HEK293 (cell line): ENCODE measurements around the gene SMIM29.
A peak's percentile ranks its signal among the peaks of the same experiment; 100 is the strongest.

Experiments
- CTCF ChIA-PET: fragments of 350-600 bp; formaldehyde crosslinking; extraction: SDS; loops from one replicate; lab custom pipeline; 2021; ENCODE audit warnings: antibody characterized with exemption; lab: Yijun Ruan, JAX
- POLR2A ChIA-PET: fragments of 300-600 bp; formaldehyde crosslinking; extraction: SDS; loops from one replicate; lab custom pipeline; 2020; ENCODE audit warnings: antibody characterized with exemption, inconsistent platforms; lab: Yijun Ruan, JAX
- H3K27ac ChIP-seq: fragments of 200-500 bp; sonication (Bioruptor generic); 2 replicates; pipeline ENCODE4 v1.5.1; 2014; ENCODE audit warnings: low read depth, low read length, control low read depth, inconsistent platforms; ENCODE audit errors: extremely low read depth
- H3K36me3 ChIP-seq, 2 experiments: fragments of 200-500 bp in 1 of 2; sonication (Bioruptor generic) in 1 of 2; 1 replicate in 1 of 2; 2 replicates in 1 of 2; pipeline ENCODE4 v1.5.1; 2014 to 2017; ENCODE audit warnings: inconsistent platforms in 2 of 2, low read length in 2 of 2; ENCODE audit not compliant: control insufficient read depth in 2 of 2, insufficient read depth in 1 of 2
- H3K4me1 ChIP-seq: fragments of 200-500 bp; sonication (Bioruptor generic); 2 replicates; pipeline ENCODE4 v1.5.1; 2014; ENCODE audit warnings: mild to moderate bottlenecking, low read length, inconsistent platforms; ENCODE audit not compliant: control insufficient read depth, insufficient read depth
- H3K4me3 ChIP-seq: 2 replicates; pipeline ENCODE4 v1.5.1; 2011; ENCODE audit warnings: low read depth, mild to moderate bottlenecking, control low read depth, low read length, moderate library complexity
- H3K9me3 ChIP-seq: fragments of 200-500 bp; sonication (Bioruptor generic); 2 replicates; pipeline ENCODE4 v1.5.1; 2014; ENCODE audit warnings: low read depth, low read length, inconsistent platforms; ENCODE audit not compliant: control insufficient read depth, insufficient read depth
- GLIS2 ChIP-seq: fragments of 450-650 bp; formaldehyde crosslinking; IDR thresholded peaks from 2 replicates; pipeline ENCODE4 v1.5.1; 2016; ENCODE audit warnings: missing biosample characterization, missing genetic modification characterization
- KLF8 ChIP-seq: fragments of 450-650 bp; formaldehyde crosslinking; IDR thresholded peaks from 2 replicates; pipeline ENCODE4 v1.5.1; 2016; ENCODE audit warnings: missing biosample characterization, missing genetic modification characterization
- MEIS1 ChIP-seq: sonication (generic); formaldehyde crosslinking; IDR thresholded peaks from 2 replicates; pipeline ENCODE4 v1.8.1; 2022; ENCODE audit warnings: missing genetic modification reagents, mild to moderate bottlenecking, borderline replicate concordance
- SP2 ChIP-seq: fragments of 450-650 bp; formaldehyde crosslinking; IDR thresholded peaks from 2 replicates; pipeline ENCODE4 v1.5.1; 2016; ENCODE audit warnings: missing biosample characterization, missing genetic modification characterization
- SP3 ChIP-seq: fragments of 450-650 bp; formaldehyde crosslinking; IDR thresholded peaks from 2 replicates; pipeline ENCODE4 v1.5.1; 2016; ENCODE audit warnings: missing biosample characterization, missing genetic modification characterization
- TRIM28 ChIP-seq: IDR thresholded peaks from 2 replicates; pipeline ENCODE4 v1.6.1; 2011; ENCODE audit warnings: low read length, control low read depth, borderline replicate concordance
- ZBTB1 ChIP-seq: fragments of 450-650 bp; formaldehyde crosslinking; IDR thresholded peaks from 2 replicates; pipeline ENCODE4 v1.5.1; 2016; ENCODE audit warnings: missing biosample characterization, missing genetic modification characterization
- ZBTB44 ChIP-seq: fragments of 450-650 bp; IDR thresholded peaks from 2 replicates; pipeline ENCODE4 v1.5.1; 2018; ENCODE audit warnings: missing biosample characterization, mild to moderate bottlenecking, missing genetic modification characterization
- ZFP69B ChIP-seq: fragments of 450-650 bp; formaldehyde crosslinking; IDR thresholded peaks from 2 replicates; pipeline ENCODE4 v1.5.1; 2016; ENCODE audit warnings: missing biosample characterization, missing genetic modification characterization
- ZNF133 ChIP-seq: fragments of 450-650 bp; formaldehyde crosslinking; IDR thresholded peaks from 2 replicates; pipeline ENCODE4 v1.5.1; 2016; ENCODE audit warnings: missing biosample characterization, missing genetic modification characterization
- ZNF138 ChIP-seq: fragments of 450-650 bp; formaldehyde crosslinking; IDR thresholded peaks from 2 replicates; pipeline ENCODE4 v1.5.1; 2016; ENCODE audit warnings: missing biosample characterization, missing genetic modification characterization, borderline replicate concordance
- ZNF16 ChIP-seq: fragments of 450-650 bp; formaldehyde crosslinking; IDR thresholded peaks from 2 replicates; pipeline ENCODE4 v1.5.1; 2016; ENCODE audit warnings: low read depth, missing biosample characterization, missing genetic modification characterization
- ZNF19 ChIP-seq: fragments of 450-650 bp; formaldehyde crosslinking; IDR thresholded peaks from 2 replicates; pipeline ENCODE4; 2016; ENCODE audit warnings: missing biosample characterization, missing genetic modification characterization, low read depth
- ZNF2 ChIP-seq: fragments of 450-650 bp; formaldehyde crosslinking; IDR thresholded peaks from 2 replicates; pipeline ENCODE4 v1.5.1; 2016; ENCODE audit warnings: missing biosample characterization, missing genetic modification characterization
- ZNF23 ChIP-seq: fragments of 450-650 bp; formaldehyde crosslinking; IDR thresholded peaks from 2 replicates; pipeline ENCODE4 v1.5.1; 2016; ENCODE audit warnings: missing biosample characterization, missing genetic modification characterization, borderline replicate concordance
- ZNF350 ChIP-seq: fragments of 450-650 bp; formaldehyde crosslinking; IDR thresholded peaks from 2 replicates; pipeline ENCODE4 v1.5.0; 2017; ENCODE audit warnings: missing biosample characterization, mild to moderate bottlenecking, missing genetic modification characterization
- ZNF354C ChIP-seq: fragments of 450-650 bp; formaldehyde crosslinking; IDR thresholded peaks from 2 replicates; pipeline ENCODE4 v1.5.1; 2016; ENCODE audit warnings: missing biosample characterization, missing genetic modification characterization, low read depth, borderline replicate concordance
- ZNF404 ChIP-seq: fragments of 450-650 bp; formaldehyde crosslinking; IDR thresholded peaks from 2 replicates; pipeline ENCODE4 v1.5.1; 2017; ENCODE audit warnings: missing biosample characterization, missing genetic modification characterization
- ZNF423 ChIP-seq: fragments of 450-650 bp; formaldehyde crosslinking; IDR thresholded peaks from 2 replicates; pipeline ENCODE4 v1.5.1; 2016; ENCODE audit warnings: missing biosample characterization, missing genetic modification characterization
- ZNF529 ChIP-seq: fragments of 450-650 bp; formaldehyde crosslinking; IDR thresholded peaks from 2 replicates; pipeline ENCODE4 v1.5.1; 2017; ENCODE audit warnings: missing genetic modification characterization, missing biosample characterization; ENCODE audit not compliant: insufficient replicate concordance
- ZNF585B ChIP-seq: fragments of 450-650 bp; formaldehyde crosslinking; IDR thresholded peaks from 2 replicates; pipeline ENCODE4 v1.5.1; 2016; ENCODE audit warnings: missing biosample characterization, missing genetic modification characterization
- ZNF623 ChIP-seq: fragments of 450-650 bp; formaldehyde crosslinking; IDR thresholded peaks from 2 replicates; pipeline ENCODE4 v1.5.1; 2016; ENCODE audit warnings: missing biosample characterization, missing genetic modification characterization
- ZNF692 ChIP-seq: fragments of 450-650 bp; formaldehyde crosslinking; IDR thresholded peaks from 2 replicates; pipeline ENCODE4 v1.5.1; 2016; ENCODE audit warnings: missing biosample characterization, missing genetic modification characterization
- ZNF768 ChIP-seq: fragments of 450-650 bp; formaldehyde crosslinking; IDR thresholded peaks from 2 replicates; pipeline ENCODE4 v1.5.1; 2018; ENCODE audit warnings: missing biosample characterization, mild to moderate bottlenecking, missing genetic modification characterization
- ZNF777 ChIP-seq: fragments of 450-650 bp; formaldehyde crosslinking; IDR thresholded peaks from 2 replicates; pipeline ENCODE4 v1.5.1; 2017; ENCODE audit warnings: missing biosample characterization, missing genetic modification characterization, borderline replicate concordance
- ZSCAN16 ChIP-seq: fragments of 450-650 bp; formaldehyde crosslinking; IDR thresholded peaks from 2 replicates; pipeline ENCODE4 v1.5.1; 2016; ENCODE audit warnings: missing biosample characterization, missing genetic modification characterization
- TF ChIP-seq, protein P1 (sequence below): fragments of 450-650 bp; formaldehyde crosslinking; IDR thresholded peaks from 2 replicates; pipeline ENCODE4 v1.5.1; 2016; ENCODE audit warnings: missing biosample characterization, missing genetic modification characterization
- TF ChIP-seq, protein P2 (sequence below): fragments of 450-650 bp; formaldehyde crosslinking; IDR thresholded peaks from 2 replicates; pipeline ENCODE4 v1.5.1; 2016; ENCODE audit warnings: missing biosample characterization, missing genetic modification characterization
- TF ChIP-seq, protein P3 (sequence below): fragments of 450-650 bp; formaldehyde crosslinking; IDR thresholded peaks from 2 replicates; pipeline ENCODE4 v1.5.1; 2016; ENCODE audit warnings: missing biosample characterization, missing genetic modification characterization

Gene SMIM29

GRCh38 chr6:34248727-34249468, at the start of gene SMIM29:
SMIM29 (minus strand) TSS chr6:34249006; CDS start chr6:34247791, 1,215 bp downstream.
- Histone ChIP-seq H3K36me3 (peaks cover 0 to 13% of the 10 kb centered on the region in 2 experiments; a peak in 1 of 3 replicates), H3K9me3 (no peaks in the 10 kb centered on the region), H3K4me1 (peaks cover 3% of the 10 kb centered on the region), H3K4me3 (peak within 1 kb of the TSS; percentile 79), H3K27ac (peak within 1 kb of the TSS; percentile 56; the same call in 1 of the 2 replicates)
- CTCF ChIA-PET, result interaction anchor here (0.5 to 4.9 kb wide), 56 partner anchors 8 to 889 kb away, joined by 3 to 101 read pairs (median 5); partner anchors contain the start of genes HMGA1, NUDT3 and RPS10
- POLR2A ChIA-PET, result interaction anchor here (0.6 to 4.5 kb wide), 15 partner anchors 12 to 343 kb away, joined by 3 to 54 read pairs (median 4); partner anchors contain the start of genes HMGA1 and RPS10
- no peak for TF ChIP-seq ZBTB1
- TF ChIP-seq ZNF404 (tag by site-specific recombination), result no peak
- peak; percentile 74 for TF ChIP-seq GLIS2 (tag by site-specific recombination)
- TF ChIP-seq KLF8, result peak; percentile 76
- TF ChIP-seq ZNF529 (tag by site-specific recombination), result no peak
- no peak for TF ChIP-seq ZNF133
- no peak for TF ChIP-seq ZNF138 (tag by site-specific recombination)
- TF ChIP-seq ZBTB44 (tag by site-specific recombination), result peak; percentile 65
- no peak for TF ChIP-seq ZNF16 (tag by site-specific recombination)
- TF ChIP-seq ZNF623, result no peak
- no peak for TF ChIP-seq MEIS1 (CRISPR knock-in tag)
- peak; percentile 64 for TF ChIP-seq ZNF692
- TF ChIP-seq ZSCAN16, result no peak
- no peak for TF ChIP-seq ZNF19 (tag by site-specific recombination)
- no peak for TF ChIP-seq ZNF423 (tag by site-specific recombination)
- no peak for TF ChIP-seq ZNF585B
- TF ChIP-seq TRIM28, result no peak
- peak; percentile 96 for TF ChIP-seq SP2 (tag by site-specific recombination)
- TF ChIP-seq, protein P1, sequence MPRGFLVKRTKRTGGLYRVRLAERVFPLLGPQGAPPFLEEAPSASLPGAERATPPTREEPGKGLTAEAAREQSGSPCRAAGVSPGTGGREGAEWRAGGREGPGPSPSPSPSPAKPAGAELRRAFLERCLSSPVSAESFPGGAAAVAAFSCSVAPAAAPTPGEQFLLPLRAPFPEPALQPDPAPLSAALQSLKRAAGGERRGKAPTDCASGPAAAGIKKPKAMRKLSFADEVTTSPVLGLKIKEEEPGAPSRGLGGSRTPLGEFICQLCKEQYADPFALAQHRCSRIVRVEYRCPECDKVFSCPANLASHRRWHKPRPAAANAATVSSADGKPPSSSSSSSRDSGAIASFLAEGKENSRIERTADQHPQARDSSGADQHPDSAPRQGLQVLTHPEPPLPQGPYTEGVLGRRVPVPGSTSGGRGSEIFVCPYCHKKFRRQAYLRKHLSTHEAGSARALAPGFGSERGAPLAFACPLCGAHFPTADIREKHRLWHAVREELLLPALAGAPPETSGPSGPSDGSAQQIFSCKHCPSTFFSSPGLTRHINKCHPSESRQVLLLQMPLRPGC (tag by site-specific recombination), result no peak
- TF ChIP-seq ZNF350 (tag by site-specific recombination), result no peak
- no peak for TF ChIP-seq ZNF768 (tag by site-specific recombination)
- TF ChIP-seq, protein P2, sequence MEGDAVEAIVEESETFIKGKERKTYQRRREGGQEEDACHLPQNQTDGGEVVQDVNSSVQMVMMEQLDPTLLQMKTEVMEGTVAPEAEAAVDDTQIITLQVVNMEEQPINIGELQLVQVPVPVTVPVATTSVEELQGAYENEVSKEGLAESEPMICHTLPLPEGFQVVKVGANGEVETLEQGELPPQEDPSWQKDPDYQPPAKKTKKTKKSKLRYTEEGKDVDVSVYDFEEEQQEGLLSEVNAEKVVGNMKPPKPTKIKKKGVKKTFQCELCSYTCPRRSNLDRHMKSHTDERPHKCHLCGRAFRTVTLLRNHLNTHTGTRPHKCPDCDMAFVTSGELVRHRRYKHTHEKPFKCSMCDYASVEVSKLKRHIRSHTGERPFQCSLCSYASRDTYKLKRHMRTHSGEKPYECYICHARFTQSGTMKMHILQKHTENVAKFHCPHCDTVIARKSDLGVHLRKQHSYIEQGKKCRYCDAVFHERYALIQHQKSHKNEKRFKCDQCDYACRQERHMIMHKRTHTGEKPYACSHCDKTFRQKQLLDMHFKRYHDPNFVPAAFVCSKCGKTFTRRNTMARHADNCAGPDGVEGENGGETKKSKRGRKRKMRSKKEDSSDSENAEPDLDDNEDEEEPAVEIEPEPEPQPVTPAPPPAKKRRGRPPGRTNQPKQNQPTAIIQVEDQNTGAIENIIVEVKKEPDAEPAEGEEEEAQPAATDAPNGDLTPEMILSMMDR (tag by site-specific recombination), result peak; percentile 78
- no peak for TF ChIP-seq ZNF23 (tag by site-specific recombination)
- TF ChIP-seq, protein P3, sequence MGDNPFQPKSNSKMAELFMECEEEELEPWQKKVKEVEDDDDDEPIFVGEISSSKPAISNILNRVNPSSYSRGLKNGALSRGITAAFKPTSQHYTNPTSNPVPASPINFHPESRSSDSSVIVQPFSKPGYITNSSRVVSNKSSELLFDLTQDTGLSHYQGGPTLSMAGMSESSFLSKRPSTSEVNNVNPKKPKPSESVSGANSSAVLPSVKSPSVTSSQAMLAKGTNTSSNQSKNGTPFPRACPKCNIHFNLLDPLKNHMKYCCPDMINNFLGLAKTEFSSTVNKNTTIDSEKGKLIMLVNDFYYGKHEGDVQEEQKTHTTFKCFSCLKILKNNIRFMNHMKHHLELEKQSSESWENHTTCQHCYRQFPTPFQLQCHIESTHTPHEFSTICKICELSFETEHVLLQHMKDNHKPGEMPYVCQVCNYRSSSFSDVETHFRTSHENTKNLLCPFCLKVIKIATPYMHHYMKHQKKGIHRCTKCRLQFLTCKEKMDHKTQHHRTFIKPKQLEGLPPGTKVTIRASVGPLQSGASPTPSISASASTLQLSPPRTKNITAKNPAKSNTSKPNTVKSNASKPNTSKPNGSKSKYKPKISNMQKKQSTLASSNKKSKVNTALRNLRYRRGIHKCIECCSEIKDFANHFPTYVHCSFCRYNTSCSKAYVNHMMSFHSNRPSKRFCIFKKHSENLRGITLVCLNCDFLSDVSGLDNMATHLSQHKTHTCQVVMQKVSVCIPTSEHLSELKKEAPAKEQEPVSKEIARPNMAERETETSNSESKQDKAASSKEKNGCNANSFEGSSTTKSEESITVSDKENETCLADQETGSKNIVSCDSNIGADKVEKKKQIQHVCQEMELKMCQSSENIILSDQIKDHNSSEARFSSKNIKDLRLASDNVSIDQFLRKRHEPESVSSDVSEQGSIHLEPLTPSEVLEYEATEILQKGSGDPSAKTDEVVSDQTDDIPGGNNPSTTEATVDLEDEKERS (tag by site-specific recombination), result no peak
- TF ChIP-seq ZFP69B, result peak; percentile 26; the same call in 1 of the 2 replicates
- TF ChIP-seq ZNF777 (tag by site-specific recombination), result peak; percentile 86; the same call in 1 of the 2 replicates
- peak; percentile 41; the same call in 1 of the 2 replicates for TF ChIP-seq ZNF2 (tag by site-specific recombination)
- TF ChIP-seq SP3 (tag by site-specific recombination), result peak; percentile 78
- TF ChIP-seq ZNF354C, result no peak
